A549 (cell line): ENCODE results near the gene TDP2.

Source experiments
- EHMT2 ChIP-seq: fragments of 200-600 bp; sonication (generic); IDR thresholded peaks from 2 replicates; pipeline ENCODE4 v1.6.1; 2016; ENCODE audit warnings: antibody characterized with exemption, low read depth, mild to moderate bottlenecking, moderate library complexity
- RNF2 ChIP-seq: fragments of 200-600 bp; sonication (generic); IDR thresholded peaks from 2 replicates; pipeline ENCODE4 v1.6.1; 2016; ENCODE audit warnings: low read depth, mild to moderate bottlenecking, antibody characterized with exemption, moderate library complexity, borderline replicate concordance

- TF ChIP-seq EHMT2 (no peak), RNF2 (no peak)
These were observed 41.9 kb upstream of the TDP2 start for GRCh38 chr6:24708612-24709011.
